GM18526 (cell line): Measurements from ENCODE around the gene RMND5B.

ENCODE experiments used
- POLR2A ChIP-seq: IDR thresholded peaks from 3 replicates; pipeline ENCODE4 v1.6.1; 2011; ENCODE audit not compliant: insufficient read length; ENCODE audit errors: extremely low read depth

Gene RMND5B, protein sequence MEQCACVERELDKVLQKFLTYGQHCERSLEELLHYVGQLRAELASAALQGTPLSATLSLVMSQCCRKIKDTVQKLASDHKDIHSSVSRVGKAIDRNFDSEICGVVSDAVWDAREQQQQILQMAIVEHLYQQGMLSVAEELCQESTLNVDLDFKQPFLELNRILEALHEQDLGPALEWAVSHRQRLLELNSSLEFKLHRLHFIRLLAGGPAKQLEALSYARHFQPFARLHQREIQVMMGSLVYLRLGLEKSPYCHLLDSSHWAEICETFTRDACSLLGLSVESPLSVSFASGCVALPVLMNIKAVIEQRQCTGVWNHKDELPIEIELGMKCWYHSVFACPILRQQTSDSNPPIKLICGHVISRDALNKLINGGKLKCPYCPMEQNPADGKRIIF

DNA sequence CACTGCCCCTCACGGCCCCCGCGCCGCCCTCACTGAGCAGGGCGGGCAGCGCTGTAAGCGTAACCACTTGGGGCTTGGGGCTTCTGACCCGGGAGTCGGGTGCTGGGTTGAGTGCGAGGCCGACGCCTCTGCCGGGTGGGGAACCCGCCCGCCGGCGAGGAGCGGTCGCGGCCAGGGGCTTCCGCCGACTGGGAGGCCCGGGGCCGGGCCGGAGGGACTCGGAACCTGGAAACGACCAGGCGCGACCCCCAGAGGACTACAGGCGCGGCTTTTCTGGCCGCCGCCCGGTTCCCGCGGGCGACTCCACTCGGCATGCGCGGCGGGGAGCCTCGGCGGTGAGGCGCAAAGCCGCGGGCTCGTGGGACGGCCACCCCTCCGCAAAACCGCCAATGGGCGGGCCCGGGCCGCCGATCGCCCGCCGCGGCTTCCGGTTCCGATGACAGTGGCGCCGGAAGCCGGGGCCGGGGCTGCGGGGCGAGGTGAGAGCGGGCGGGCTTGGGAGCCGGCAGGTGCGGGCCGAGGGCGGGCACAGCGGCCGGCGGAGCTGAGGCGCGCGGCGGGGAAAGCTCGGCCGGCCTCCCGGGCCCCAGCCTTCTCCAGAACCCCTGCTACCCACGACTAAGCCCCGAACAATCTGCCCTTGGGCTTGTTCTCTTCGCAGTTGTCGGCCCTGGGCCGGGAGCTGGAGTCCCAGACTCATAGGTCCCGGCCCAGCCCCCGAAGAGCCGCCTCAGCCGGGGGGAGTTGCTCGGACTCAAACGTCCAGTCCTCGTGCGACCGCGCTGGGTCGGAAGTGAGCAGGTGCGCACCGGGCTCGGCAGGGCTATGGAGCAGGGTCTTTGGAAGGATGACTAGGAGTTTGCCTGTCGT lies at the start of gene RMND5B:
TSS of gene RMND5B (plus strand) at position 439 of the 870 bp plus-strand sequence. CDS start 7,106 bp downstream, outside the sequence.
- peak; percentile 68 for TF ChIP-seq POLR2A

DNA sequence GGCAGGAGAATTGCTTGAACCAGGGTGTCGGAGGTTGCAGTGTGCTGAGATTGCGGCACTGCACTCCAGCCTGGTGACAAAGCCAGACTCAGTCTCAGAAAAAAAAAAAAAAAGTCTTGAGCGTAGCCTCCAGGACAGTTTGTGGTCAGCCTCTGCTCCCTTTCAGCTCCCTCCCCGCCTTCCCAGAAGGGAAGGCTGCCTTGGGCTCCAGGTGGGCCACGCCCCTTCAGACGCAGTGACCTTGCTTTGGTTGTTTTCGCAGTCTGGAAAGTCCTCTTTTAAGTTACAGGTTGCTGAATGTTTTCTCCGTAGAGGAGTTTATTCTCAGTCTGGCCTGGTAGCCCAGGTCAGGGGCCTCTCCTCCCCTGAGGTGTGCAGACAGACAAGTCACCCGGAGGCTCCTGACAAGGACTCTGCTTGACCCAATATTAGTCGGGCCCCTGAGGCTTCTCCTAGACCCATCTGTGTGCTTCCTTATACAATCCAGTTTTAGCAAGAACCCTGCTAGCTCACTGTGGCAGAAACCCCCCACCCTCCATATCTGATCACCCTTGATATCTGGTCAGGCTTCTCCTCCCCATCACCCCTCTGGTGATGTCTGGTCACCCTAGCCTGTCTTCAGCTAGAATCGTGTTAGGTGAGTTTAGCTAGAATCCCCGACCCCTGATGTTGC lies 49.1 kb upstream of the RMND5B start:
- no peak for TF ChIP-seq POLR2A

DNA sequence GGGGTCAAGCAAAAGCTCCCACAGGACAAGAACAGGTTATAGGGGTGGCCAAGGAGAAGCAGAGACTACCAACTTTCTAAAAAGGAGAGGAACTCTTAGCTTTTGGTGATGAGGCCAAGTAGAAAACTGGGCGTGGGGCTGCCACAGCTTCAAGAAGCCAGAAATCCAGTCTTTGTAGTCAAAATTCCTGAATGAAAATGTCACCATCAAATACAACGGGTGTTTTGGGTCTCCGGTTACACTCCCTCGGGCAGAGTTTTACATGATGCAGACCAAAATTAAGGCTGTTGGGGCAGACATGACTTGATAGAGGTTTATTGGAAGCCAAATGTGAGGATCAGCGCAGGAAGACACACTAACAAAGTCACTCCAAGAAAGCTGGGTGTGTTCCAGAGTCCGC lies 46.9 kb upstream of the RMND5B start:
- no peak for TF ChIP-seq POLR2A

DNA sequence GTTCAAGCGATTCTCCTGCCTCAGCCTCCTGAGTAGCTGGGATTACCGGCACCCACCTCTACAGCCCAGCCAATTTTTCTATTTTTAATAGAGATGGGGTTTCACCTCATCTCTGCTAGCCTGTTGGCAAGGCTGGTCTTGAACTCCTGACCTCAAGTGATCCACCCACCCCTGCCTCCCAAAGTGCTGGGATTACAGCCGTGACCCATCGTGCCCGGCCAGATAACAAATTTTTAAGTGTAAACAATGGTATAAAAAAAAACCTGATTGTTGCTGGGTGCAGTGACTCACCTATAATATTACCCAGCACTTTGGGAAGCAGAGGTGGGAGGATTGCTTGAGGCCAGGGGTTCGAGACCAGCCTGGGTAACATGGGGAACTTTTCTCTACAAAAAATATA lies 45.5 kb upstream of the RMND5B start:
- TF ChIP-seq POLR2A = no peak

DNA sequence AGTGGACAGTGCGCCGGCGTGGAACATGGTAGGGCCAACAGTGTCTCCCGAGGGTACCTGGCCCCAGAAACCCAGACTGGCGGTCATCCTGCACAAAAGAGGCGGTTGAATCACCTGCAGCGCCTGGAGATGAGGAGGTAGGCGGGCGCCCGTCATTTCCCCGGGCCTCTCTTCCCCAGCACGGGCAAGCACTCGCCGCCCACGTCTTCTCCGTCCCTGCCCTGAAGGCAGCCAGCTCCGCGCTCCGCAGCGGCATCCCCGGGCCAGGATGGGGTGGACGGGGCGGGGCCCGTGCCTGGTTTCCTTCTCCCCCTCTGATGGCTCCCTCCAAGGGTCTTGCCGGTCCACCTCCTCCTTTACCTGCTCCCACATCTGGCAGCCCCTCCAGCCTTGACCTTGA lies 44.5 kb upstream of the RMND5B start:
- no peak for TF ChIP-seq POLR2A

DNA sequence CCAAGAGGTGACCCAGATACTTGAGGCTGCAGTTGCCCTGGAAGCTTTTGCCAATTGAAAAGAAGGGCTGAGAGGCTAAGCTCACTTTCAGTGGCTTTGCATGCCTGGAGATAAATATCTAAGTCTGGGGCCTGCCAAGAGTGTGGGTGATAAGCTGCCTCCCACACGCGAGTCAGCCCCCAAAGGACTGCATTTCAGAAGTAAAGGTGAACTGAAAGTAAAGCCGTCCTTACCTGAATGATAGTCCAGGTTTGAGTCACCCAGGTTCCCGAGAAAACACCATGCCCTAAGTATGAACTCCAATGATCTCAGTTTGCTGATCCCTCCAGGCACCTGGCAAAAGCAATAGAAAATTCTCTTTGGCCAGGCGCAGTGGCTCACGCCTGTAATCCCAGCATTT lies 40.0 kb upstream of the RMND5B start:
- no peak for TF ChIP-seq POLR2A

DNA sequence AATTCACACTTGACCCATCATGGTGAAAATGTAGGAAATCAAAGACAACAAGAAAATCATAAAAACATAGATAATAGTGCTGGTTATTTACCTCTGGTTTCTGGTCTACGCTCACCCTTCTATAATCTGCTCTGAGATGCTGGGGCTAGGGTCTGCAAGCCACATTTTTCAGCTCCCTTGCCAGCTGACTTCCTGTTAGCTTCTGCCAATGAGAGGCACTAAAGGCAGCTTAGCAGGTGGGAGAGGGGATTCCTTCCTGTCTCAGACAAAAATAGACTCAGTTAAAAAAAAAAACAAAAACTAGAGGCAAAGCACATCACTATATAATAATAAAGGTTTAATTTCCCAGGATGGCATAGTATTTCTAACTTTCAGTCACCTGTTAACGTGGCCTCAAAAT lies 37.7 kb upstream of the RMND5B start:
- no peak for TF ChIP-seq POLR2A

DNA sequence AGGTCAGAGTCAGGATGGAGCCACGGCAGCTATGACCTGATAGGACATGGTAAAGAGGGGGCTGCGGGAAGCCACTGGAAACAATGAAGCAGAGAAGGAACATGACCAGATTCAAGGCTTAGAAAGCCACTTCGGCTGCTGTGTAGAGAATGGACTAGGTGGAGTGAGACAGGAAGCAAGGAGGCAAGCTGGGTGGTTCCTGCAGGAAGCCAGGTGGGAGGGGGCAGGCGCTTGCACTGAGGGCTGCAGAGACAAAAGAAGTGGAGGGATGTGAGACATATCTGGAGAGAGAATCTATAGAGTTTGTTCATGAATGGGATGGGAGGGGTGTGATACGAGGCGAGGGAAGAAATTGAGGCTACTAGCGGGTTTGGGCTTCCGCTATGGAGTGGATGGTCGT lies 36.5 kb upstream of the RMND5B start:
- TF ChIP-seq POLR2A = no peak

DNA sequence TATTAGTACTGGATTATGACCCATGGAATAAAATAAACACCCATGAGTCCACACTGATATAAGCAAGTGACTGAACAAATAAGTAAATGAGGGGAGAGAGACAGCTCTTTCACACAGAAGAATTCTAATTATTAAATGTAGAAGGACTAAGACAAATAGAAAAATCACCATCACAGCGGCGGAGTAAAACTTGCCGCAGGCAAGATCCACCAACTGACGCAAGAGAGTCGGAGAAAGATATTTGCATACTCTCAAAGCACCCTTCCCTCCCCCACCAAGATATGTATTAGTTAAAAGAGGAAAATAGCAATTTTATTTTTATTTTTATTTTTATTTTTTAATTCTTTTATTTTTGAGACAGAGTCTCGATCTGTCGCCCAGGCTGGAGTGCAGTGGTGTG lies 32.1 kb upstream of the RMND5B start:
- no peak for TF ChIP-seq POLR2A

DNA sequence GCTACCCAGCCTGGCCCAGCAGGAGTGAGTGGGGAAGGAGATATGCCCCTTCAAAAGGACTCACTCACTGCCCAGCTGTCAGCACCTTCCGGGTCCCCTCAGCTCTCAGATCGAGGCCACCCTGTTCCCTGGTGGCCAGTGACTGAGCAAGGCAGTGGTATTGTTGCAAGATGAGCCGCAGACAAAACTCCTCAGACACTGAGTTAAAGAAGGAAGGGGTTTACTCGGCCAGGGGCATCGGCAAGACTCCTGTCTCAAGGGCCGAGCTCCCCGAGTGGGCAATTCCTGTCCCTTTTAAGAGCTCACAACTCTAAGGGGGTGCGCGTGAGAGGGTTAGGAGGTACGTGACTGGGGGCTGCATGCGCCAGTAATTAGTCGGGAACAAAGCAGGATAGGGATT lies 27.2 kb upstream of the RMND5B start:
- no peak for TF ChIP-seq POLR2A

DNA sequence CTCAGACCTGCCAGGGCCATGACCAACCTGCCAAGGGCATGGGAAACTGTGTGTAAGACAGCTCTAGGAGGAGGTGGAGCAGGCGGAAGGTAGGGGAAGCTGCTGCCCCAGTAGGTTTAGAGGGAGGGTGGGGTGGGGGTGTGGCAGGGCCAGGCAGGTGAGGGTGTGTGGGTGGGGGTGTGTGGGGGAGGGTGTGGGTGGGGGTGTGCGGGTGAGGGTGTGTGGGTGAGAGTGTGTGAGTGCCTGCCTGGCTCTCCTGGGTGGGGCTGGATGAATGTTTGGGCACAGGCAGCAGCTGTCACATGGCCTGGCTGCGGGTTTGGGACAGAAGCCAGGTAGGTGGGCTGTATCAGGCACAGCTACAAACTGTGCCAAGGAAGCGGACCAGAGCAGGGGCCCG lies 26.3 kb upstream of the RMND5B start:
- TF ChIP-seq POLR2A = no peak

DNA sequence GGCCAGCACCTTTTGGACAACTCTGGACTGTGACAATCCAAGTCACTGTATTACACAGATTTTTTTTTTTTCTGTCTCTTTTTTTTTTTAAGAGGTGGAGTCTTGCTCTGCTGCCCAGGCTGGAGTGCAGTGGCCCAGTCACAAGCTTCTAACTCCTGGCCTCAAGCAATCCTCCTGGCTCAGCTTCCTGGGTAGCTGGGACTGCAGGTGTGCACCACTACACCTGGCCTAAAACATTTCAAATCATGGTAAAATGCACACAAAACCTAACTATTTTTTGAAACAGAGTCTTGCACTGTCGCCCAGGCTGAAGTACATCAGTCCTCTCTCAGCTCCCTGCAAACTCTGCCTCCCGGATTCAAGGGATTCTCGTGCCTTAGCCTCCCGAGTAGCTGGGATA lies 24.7 kb upstream of the RMND5B start:
- no peak for TF ChIP-seq POLR2A

DNA sequence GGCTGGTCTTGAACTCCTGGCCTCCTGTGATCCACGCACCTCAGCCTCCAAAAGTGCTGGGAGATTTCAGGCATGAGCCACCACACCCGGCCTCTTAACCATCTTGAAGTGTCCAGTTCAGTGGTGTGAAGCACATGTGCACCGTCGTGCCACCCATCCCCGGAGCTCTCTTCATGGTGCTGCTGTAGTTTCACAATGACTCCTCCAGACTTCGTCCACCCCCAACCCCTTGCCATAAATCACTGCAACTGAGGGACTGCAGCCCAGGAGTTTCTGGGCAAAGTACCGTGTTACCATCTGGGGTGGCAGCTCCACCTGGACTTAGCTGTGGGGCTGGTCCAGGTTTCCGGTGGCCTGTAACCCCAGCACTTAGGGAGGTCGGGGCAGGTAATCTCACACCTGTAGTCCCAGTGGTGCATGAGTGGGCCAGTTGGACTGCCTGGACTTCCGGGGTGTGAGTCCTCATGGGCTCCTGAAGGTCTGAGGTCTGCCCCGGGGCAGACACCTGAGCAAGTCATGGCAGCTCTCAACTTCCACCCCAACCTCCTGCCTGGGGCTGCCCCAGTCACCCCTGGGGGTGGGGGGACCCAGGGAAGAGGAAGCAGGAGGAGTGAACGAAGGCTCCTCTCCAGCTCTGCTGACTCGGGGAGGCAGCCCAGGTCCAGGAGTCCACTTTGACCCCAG lies 24.1 kb upstream of the RMND5B start:
- TF ChIP-seq POLR2A = no peak

DNA sequence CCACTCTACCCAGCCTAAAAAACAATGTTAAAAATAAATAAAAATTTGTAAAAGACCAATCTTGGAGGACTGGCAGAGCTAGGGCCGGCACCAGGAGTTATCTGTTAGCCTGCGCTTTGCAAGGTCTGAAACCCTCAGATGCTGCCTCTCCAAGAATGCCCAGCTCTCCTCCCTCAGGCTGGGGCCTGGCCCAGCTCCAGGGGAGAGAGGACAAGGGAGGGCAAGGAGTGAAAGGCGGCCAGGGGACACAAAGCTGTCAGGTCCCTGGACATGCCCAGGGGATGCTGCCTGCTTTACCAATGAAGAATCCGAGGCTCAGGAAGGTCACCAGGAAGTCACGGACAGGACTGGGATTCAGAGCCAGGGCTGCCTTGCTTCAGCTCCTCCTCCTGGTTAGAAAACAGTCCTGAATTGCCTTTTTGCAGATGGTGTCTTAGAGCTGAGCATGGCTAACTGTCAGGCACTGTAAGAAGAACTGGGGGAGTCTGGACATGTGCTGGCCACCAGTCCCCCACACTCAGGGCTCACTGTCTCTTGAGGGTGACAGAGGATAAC lies 23.0 kb upstream of the RMND5B start:
- TF ChIP-seq POLR2A = no peak

DNA sequence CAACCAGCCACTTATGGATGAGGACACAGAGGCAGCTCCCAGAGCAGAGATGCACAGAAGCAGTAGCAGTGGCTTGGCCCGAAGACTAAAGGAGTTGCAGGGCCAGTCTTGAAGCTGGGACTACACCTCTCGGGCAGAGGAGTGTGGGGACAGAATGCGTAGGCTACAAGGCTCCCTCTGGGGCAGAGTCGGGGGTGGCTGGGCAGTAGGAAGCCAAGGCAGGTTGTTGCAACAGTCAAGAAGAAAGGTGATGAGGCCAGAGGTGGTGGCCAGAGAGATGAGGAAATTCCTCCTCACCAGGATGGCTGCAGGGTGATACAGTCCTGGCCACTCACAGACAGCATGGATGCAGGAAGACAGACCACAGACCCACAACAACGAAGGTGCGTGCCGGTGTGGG lies 22.4 kb upstream of the RMND5B start:
- no peak for TF ChIP-seq POLR2A

DNA sequence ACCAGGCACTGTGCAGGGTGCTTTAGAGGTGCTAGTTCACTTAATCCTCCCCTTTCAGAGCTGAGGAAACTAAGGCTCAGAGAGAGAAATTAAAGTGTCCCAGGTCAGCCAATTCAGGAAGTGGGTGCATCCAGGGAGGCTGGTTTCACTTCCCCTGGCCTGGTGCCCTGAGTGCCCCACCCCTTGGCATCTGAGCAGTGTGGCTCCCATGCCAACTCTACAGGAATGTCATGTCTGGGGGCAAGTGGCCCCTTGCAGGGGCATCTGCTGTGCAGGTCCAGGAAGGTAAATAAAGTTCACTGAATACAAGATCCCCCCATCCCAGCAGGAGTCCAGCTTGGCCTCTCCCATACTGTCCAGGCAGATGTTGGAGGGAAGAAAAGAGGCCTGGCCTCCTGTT lies 21.8 kb upstream of the RMND5B start:
- TF ChIP-seq POLR2A = no peak

DNA sequence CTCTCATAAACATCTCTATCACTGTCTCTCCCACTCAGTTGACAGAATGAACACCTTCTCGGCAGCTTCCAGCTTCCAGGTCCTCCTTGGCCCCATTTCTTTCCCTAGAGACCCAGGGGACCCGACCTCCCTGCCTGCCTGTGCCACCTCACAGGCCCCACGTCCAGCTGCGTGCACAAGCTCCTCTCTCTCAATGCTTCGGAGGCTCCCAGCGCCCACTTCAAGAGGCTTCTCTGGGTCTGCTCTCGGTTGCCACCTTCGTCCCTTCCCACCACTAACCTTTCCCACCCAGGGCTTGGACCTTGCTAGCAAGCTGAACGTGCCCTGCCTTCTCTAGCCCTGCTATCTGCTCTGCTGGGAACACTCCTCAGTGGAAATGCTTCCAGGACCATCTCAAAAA lies 20.3 kb upstream of the RMND5B start:
- no peak for TF ChIP-seq POLR2A
